Measurements from ENCODE around the gene KSR2.

The KSR2 gene

DNA sequence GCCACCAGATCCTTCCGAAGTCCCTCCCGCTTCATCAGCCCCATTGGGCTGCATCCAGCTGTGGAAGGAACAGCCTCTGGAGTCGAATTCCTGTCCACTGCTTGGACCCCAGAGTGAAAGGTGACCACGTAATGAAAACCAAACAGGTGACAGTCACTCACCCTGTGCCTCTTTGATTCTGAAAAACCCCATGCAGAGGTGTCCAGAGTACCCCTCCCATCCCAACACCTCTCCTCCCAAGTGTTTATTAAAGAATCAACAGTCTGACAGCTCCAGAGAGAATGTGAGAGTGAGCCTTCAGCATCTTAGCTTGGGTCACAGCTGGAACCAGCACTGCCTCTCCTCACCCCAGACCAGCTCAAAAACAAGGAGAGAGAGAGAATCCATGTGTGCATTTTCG lies 428.8 kb downstream of the KSR2 start:
- H3K36me3 ChIP-seq (ENCODE audit: insufficient read depth, low read length) = no peaks in the 10 kb centered on the region
- no peak overlapping the region for H3K4me3 ChIP-seq (ENCODE audit: low read depth, low read length, poor library complexity, severe bottlenecking)
- no peaks in the 10 kb centered on the region for H3K4me1 ChIP-seq (ENCODE audit: insufficient read depth, low read length, severe bottlenecking)
- H3K9me2 ChIP-seq (ENCODE audit: low read depth, low read length) = no peaks in the 10 kb centered on the region
- no peak overlapping the region for H3K27ac ChIP-seq (ENCODE audit: low read depth, low read length, poor library complexity, severe bottlenecking)
- no peaks in the 10 kb centered on the region for H3F3A ChIP-seq (ENCODE audit: insufficient read depth, low read length)
- H3K4me2 ChIP-seq (ENCODE audit: low read length) = no peak overlapping the region
- H2AFZ ChIP-seq (ENCODE audit: low read length) = no peak overlapping the region
- no peak overlapping the region for H3K9ac ChIP-seq (ENCODE audit: low read length)
- TF ChIP-seq, protein P1, sequence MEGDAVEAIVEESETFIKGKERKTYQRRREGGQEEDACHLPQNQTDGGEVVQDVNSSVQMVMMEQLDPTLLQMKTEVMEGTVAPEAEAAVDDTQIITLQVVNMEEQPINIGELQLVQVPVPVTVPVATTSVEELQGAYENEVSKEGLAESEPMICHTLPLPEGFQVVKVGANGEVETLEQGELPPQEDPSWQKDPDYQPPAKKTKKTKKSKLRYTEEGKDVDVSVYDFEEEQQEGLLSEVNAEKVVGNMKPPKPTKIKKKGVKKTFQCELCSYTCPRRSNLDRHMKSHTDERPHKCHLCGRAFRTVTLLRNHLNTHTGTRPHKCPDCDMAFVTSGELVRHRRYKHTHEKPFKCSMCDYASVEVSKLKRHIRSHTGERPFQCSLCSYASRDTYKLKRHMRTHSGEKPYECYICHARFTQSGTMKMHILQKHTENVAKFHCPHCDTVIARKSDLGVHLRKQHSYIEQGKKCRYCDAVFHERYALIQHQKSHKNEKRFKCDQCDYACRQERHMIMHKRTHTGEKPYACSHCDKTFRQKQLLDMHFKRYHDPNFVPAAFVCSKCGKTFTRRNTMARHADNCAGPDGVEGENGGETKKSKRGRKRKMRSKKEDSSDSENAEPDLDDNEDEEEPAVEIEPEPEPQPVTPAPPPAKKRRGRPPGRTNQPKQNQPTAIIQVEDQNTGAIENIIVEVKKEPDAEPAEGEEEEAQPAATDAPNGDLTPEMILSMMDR (IDR thresholded peaks at IDR 0.05; ENCODE audit: low read length) = no peak
- TF ChIP-seq EZH2 (IDR thresholded peaks at IDR 0.05; ENCODE audit: borderline replicate concordance, low read length) = no peak
- H3K27me3 ChIP-seq (ENCODE audit: insufficient read depth, low read length) = no peaks in the 10 kb centered on the region
- H3K9me3 ChIP-seq (ENCODE audit: low read length) = no peaks in the 10 kb centered on the region
- H4K20me1 ChIP-seq (ENCODE audit: insufficient read depth, low read length) = no peaks in the 10 kb centered on the region
- no peaks in the 10 kb centered on the region for H3K79me2 ChIP-seq (ENCODE audit: insufficient read depth, low read length)

DNA sequence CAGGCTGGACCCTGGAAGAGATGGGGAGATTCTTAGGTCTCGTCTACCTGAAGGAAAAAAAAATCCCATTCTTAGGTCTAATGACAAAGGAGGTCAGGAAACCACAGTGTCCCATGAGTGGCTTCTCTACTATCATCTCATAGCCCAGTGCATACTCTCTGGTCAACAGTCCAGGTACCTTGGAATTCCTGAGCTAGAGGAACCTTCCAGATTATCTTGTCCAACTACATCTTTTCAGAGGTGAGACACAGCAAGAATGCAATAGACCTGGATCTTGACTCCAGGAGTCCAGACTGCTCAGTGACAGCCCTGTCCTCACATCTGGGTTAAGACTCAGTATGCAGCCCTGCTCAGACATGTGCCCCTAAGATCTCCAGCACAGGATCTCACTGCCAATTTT lies 429.9 kb downstream of the KSR2 start:
- no peak for TF ChIP-seq EZH2 (IDR thresholded peaks at IDR 0.05; ENCODE audit: borderline replicate concordance, low read length)
- TF ChIP-seq, protein P1 (IDR thresholded peaks at IDR 0.05; ENCODE audit: low read length) = no peak
- Histone ChIP-seq H2AFZ (ENCODE audit: low read length) (no peak overlapping the region), H4K20me1 (ENCODE audit: insufficient read depth, low read length) (no peaks in the 10 kb centered on the region), H3K4me1 (ENCODE audit: insufficient read depth, low read length, severe bottlenecking) (no peaks in the 10 kb centered on the region), H3K9ac (ENCODE audit: low read length) (no peak overlapping the region), H3K79me2 (ENCODE audit: insufficient read depth, low read length) (no peaks in the 10 kb centered on the region), H3K9me2 (ENCODE audit: low read depth, low read length) (no peaks in the 10 kb centered on the region), H3K27ac (ENCODE audit: low read depth, low read length, poor library complexity, severe bottlenecking) (no peak overlapping the region), H3K9me3 (ENCODE audit: low read length) (no peaks in the 10 kb centered on the region), H3K4me2 (ENCODE audit: low read length) (no peak overlapping the region), H3K27me3 (ENCODE audit: insufficient read depth, low read length) (no peaks in the 10 kb centered on the region), H3F3A (ENCODE audit: insufficient read depth, low read length) (no peaks in the 10 kb centered on the region), H3K36me3 (ENCODE audit: insufficient read depth, low read length) (no peaks in the 10 kb centered on the region), H3K4me3 (ENCODE audit: low read depth, low read length, poor library complexity, severe bottlenecking) (no peak overlapping the region)

DNA sequence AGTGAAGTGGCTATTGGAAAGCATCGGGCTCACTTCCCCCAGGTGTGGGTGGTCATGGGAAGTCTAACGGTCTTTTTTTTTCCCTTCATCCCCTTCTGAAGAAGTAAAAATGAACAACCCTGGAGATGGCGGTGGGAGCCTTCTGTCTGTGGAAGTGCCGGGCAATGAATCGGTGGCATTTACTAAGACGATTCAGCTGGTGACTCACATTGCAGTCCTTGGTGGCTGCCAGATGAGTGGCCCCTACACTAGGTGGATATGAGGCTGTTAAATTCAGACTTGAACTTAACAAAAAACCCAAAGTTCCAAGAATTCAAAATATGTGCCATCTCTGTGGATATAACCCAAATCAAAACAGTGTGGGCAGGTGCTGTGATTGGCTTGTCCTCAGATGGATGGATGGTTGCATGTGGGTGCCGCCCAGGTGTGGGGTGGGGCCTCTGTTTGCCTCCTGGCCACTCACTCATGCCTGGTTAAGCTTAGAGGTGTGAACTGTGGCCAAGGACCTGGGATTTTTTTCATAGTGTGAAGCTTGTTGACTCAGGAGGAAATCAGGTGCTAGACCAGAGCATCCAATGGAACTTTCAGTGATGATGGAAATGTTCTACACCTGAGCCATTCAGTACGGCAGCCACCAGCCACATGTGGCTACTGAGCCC lies 430.6 kb downstream of the KSR2 start:
- TF ChIP-seq, protein P1 (IDR thresholded peaks at IDR 0.05; ENCODE audit: low read length) = no peak
- no peak for TF ChIP-seq EZH2 (IDR thresholded peaks at IDR 0.05; ENCODE audit: borderline replicate concordance, low read length)
- Histone ChIP-seq H4K20me1 (ENCODE audit: insufficient read depth, low read length) (no peaks in the 10 kb centered on the region), H3K9me3 (ENCODE audit: low read length) (no peaks in the 10 kb centered on the region), H3K9me2 (ENCODE audit: low read depth, low read length) (no peaks in the 10 kb centered on the region), H3K27ac (ENCODE audit: low read depth, low read length, poor library complexity, severe bottlenecking) (no peak overlapping the region), H3K36me3 (ENCODE audit: insufficient read depth, low read length) (no peaks in the 10 kb centered on the region), H3K79me2 (ENCODE audit: insufficient read depth, low read length) (no peaks in the 10 kb centered on the region), H3K4me3 (ENCODE audit: low read depth, low read length, poor library complexity, severe bottlenecking) (no peak overlapping the region), H3K4me1 (ENCODE audit: insufficient read depth, low read length, severe bottlenecking) (no peaks in the 10 kb centered on the region), H3K9ac (ENCODE audit: low read length) (no peak overlapping the region), H3F3A (ENCODE audit: insufficient read depth, low read length) (no peaks in the 10 kb centered on the region), H3K4me2 (ENCODE audit: low read length) (no peak overlapping the region), H3K27me3 (ENCODE audit: insufficient read depth, low read length) (no peaks in the 10 kb centered on the region), H2AFZ (ENCODE audit: low read length) (no peak overlapping the region)
